Measurements from ENCODE around the gene PDSS1. TPM values are rescaled to one million over a fixed set of nuclear protein-coding genes. Genes with fewer than 3 reads are reported as not detected.
A peak's percentile ranks its signal among the peaks of the same experiment; 100 is the strongest.

The PDSS1 gene
- total RNA-seq, 1 experiment from 2014 or later: 18.4 TPM

GRCh38 chr10:26699631-26700030 is 2.1 kb downstream of the PDSS1 start:
- no peak overlapping the region for H3K4ac ChIP-seq (ENCODE audit: low read depth, low read length)
- H3K79me1 ChIP-seq (ENCODE audit: insufficient read depth, low read depth, low read length, poor library complexity, severe bottlenecking): peaks cover 5% of the 10 kb centered on the region
- no peak overlapping the region for H2AFZ ChIP-seq (ENCODE audit: low read length)
- H3K9ac ChIP-seq (ENCODE audit: extremely low read depth, insufficient read length, low read length): no peak overlapping the region
- H3K79me2 ChIP-seq (ENCODE audit: insufficient read depth, low read length): peaks cover 23% of the 10 kb centered on the region; the same call in 1 of the 2 replicates
- H2AK5ac ChIP-seq (ENCODE audit: insufficient read length, low read length): no peak overlapping the region
- no peak overlapping the region for H4K5ac ChIP-seq (ENCODE audit: insufficient read length, low read depth, low read length)
- H3K4me3 Mint-ChIP-seq: peak overlapping the region in 1 of 2 experiments; percentile 14; a peak in 1 of 5 replicates
- H3K27me3 Mint-ChIP-seq (ENCODE audit: low read depth): no peaks in the 10 kb centered on the region
- no peak overlapping the region for H2BK12ac ChIP-seq (ENCODE audit: insufficient read length, low read depth, low read length)
- no peak overlapping the region for H3K14ac ChIP-seq (ENCODE audit: insufficient read depth, low read length)
- no peak overlapping the region for H3K56ac ChIP-seq (ENCODE audit: insufficient read length, low read depth, low read length)
- H3K9me3 Mint-ChIP-seq: peaks cover 0 to 7% of the 10 kb centered on the region in 2 experiments; a peak in 3 of 5 replicates
- H4K20me1 ChIP-seq (ENCODE audit: control insufficient read depth, insufficient read depth, insufficient read length): no peaks in the 10 kb centered on the region
- H4K8ac ChIP-seq (replicated peaks; ENCODE audit: insufficient read length, low read depth, low read length): no peak overlapping the region
- H3K27me3 ChIP-seq (ENCODE audit: insufficient read depth, low read length): no peaks in the 10 kb centered on the region
- WGBS (ENCODE audit: extremely low coverage, insufficient read length, low lambda C conversion rate): no CpG with 5 or more reads among the region's 7 CpGs
- H2BK120ac ChIP-seq (ENCODE audit: low read depth, low read length, poor library complexity, severe bottlenecking): no peak overlapping the region
- peaks cover 6% of the 10 kb centered on the region for H3K23me2 ChIP-seq (ENCODE audit: insufficient read length, low read depth, low read length, poor library complexity, severe bottlenecking)
- peaks cover 30 to 38% (median 35%) of the 10 kb centered on the region in 3 experiments for H3K36me3 Mint-ChIP-seq (ENCODE audit: insufficient read depth in 1 of 3, low read depth in 3 of 3)
- H3T11ph ChIP-seq (ENCODE audit: low read length): no peak overlapping the region
- peaks cover 7 to 15% of the 10 kb centered on the region in 2 experiments; a peak in 3 of 4 replicates for H3K4me1 Mint-ChIP-seq
- H3K4me1 ChIP-seq (ENCODE audit: insufficient read depth, low read length): no peaks in the 10 kb centered on the region
- H3K18ac ChIP-seq (ENCODE audit: insufficient read length, low read depth, low read length): no peak overlapping the region
- H2BK20ac ChIP-seq (ENCODE audit: low read depth, low read length, poor library complexity, severe bottlenecking): no peak overlapping the region
- H2BK5ac ChIP-seq (ENCODE audit: insufficient read length, low read length): no peak overlapping the region
- no peak for TF ChIP-seq CTCF (conservative IDR thresholded peaks at IDR 0.05)
- H2BK15ac ChIP-seq (ENCODE audit: low read depth, low read length): no peak overlapping the region
- H4K91ac ChIP-seq (ENCODE audit: insufficient read length, low read depth, low read length): no peak overlapping the region
- no peak for DNase-seq
- H3K27ac Mint-ChIP-seq: no peak overlapping the region
- H3K23ac ChIP-seq (ENCODE audit: insufficient read length, low read depth, low read length): no peak overlapping the region
- no peak overlapping the region for H3K4me2 ChIP-seq (ENCODE audit: insufficient read depth, insufficient read length, low read length)
- H3K9me3 ChIP-seq (ENCODE audit: control insufficient read depth, low read depth, low read length): no peaks in the 10 kb centered on the region
- no peak overlapping the region for H3K27ac ChIP-seq (ENCODE audit: insufficient read length, low read depth, low read length)
